Measurements from ENCODE around the gene SEZ6L.

DNA sequence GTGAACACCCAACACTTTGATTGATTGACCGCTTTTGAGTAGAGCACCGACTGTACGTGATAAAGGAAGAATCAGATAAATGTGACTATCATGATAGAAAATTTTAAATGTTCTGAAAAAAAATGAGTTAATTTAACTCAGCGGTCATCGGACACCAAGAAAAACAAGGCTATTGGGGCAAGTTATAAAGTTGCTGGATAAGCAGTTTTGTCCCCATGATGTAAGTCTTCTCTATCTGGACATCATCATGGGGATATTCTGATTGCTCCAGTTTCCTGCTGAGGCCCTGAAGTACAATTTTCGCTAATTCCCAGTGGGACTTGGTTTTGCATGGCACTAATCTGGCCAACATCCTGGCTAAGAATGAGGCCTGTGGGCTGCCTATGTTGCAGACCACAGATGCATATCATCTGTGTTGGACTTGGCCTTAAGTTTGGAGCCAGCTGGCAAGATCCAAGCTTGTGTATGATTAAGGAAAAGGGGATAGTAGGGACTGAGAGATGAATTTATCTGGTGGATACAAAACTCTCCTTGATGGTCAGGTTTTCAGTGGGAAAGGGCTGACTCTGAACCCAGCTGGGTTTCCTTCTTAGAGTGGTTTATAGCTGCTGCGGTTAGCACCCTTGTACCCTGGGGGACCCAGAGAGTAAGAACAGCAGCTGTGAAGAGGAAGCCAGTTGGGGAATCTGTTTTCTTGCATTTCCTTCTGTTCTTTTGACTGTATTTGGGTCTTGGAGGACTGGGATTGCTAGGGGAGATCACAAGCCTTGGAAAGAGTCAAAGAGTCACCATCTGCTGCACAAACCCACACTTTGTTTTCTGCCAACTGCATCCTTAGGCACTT is 118.3 kb downstream of the SEZ6L start:
- TF ChIP-seq POLR2A (IDR thresholded peaks at IDR 0.05) = no peak
- TF ChIP-seq CTCF (IDR thresholded peaks at IDR 0.05 in 8 of 11, conservative IDR thresholded peaks at IDR 0.05 in 3 of 11) = no peak

Data from spleen (tissue), 7 donors.